Coronary artery (tissue), 2 donors: ENCODE measurements around the gene FNBP1L.

Experiments
- DNase-seq: peaks from one replicate; pipeline ENCODE4 v3.0.0-alpha.2; 2017; ENCODE audit warnings: low spot score
- H3K27ac ChIP-seq, 2 donors: fragments of 200-600 bp; sonication (generic); one replicate each; pipeline ENCODE4 v1.5.1; 2016 to 2019
- H3K4me3 ChIP-seq: fragments of 200-600 bp; sonication (generic); 2 replicates; pipeline ENCODE4 v1.5.1; 2016; ENCODE audit warnings: mild to moderate bottlenecking, moderate library complexity
- CTCF ChIP-seq: fragments of 200-600 bp; sonication (generic); IDR thresholded peaks from one replicate; pipeline ENCODE4 v1.5.1; 2019; ENCODE audit warnings: antibody characterized with exemption

FNBP1L gene

GRCh38 chr1:93419344-93419743, 28.6 kb upstream of the FNBP1L start:
- no peak for DNase-seq
- Histone ChIP-seq H3K27ac (no peak overlapping the region), H3K4me3 (no peak overlapping the region)
- TF ChIP-seq CTCF, result no peak

GRCh38 chr1:93420400-93420799, 27.5 kb upstream of the FNBP1L start:
- no peak for TF ChIP-seq CTCF
- no peak for DNase-seq
- Histone ChIP-seq H3K27ac (no peak overlapping the region), H3K4me3 (no peak overlapping the region)

DNA sequence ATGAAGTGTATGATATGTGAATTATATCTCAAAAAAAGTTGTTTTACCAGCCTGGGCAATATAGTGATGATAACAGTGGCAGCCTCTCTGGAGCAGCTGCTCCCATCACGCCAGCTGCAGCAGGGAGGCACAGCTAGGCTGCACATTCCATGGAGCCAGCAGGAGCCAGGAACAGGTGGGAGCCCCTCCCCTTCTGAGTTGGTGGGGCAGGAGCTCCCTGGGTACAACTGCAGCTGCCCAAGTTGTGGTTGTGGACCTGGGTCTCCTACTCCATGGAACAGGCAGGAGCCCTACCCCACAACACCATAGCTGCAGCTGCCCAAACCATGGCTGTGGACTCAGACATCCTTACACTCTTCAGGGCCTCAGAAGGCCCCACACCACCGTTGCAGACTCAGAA, 21.7 kb upstream of the FNBP1L start:
- DNase-seq, result no peak
- H3K27ac ChIP-seq, result no peak overlapping the region
- no peak overlapping the region for H3K4me3 ChIP-seq
- TF ChIP-seq CTCF, result no peak

GRCh38 chr1:93427656-93428055, 20.3 kb upstream of the FNBP1L start:
- DNase-seq, result no peak
- Histone ChIP-seq H3K4me3 (no peak overlapping the region), H3K27ac (no peak overlapping the region)
- no peak for TF ChIP-seq CTCF

DNA sequence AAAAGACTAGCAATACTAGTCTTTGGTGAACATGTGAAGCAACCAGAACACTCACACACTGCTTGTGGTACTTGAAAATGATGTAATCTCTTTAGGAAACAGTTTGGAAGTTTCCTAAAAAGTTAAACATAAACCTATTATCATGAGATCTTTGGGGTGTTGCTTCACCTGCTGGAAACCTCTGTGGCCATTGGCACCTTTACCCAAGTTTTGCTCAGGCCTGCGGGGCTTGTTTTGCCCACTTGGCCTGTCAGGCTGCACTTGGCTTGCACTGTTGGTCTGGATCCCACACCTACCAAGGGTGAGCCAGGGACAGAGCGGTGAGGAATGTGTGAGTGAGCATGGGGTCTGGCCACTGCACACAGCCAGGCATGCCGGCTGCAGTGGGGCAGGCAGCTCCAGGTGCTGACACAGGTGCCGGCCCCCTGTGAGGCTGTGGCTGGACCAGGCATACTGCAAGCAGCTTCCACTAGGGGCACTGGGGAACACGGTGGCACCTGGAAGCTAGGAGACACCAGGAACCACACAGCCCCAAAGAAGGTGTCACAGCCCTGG, 14.4 kb upstream of the FNBP1L start:
- DNase-seq, result no peak
- TF ChIP-seq CTCF, result no peak
- Histone ChIP-seq H3K4me3 (no peak overlapping the region), H3K27ac (no peak overlapping the region)

DNA sequence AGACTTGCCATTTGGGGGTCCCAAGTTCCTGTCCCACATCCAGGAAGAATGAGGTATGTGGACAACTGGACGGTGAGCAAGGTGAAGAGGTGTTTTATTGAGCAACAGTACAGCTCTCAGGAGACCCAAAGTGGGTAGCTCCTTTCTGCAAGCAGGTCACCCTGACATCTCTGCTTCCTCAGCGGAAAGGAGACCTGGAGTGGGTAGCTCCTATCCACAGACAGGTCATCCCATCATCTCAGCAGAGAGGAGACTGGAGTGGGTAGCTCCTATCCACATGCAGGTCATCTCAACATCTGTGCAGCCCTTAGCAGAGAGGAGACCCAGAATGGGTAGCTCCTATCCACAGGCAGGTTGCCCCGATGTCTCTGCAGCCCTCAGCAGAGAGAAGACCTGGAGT, 13.8 kb upstream of the FNBP1L start:
- no peak overlapping the region for H3K27ac ChIP-seq
- TF ChIP-seq CTCF, result no peak
- no peak for DNase-seq
- H3K4me3 ChIP-seq, result no peak overlapping the region

DNA sequence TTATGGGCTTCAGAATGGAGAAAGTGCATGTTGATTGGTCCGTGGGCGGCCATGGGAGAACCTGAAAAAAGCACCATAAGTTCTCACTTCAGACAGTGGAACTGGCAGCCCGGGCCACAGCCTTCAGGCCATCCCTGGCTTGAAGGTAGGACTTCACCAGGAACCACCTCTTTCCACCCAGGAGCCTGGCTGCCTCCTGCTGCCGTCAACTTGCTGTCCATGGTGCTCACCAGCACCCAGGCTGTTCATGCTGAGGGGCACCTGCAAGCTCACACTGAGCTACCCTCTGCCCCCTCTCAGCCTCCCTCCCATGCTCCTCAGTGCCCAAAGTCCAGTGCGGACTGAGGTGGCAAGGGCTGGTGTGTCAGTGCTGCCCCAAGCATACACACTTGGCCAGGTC, 12.9 kb upstream of the FNBP1L start:
- no peak for DNase-seq
- TF ChIP-seq CTCF, result no peak
- H3K4me3 ChIP-seq, result no peak overlapping the region
- H3K27ac ChIP-seq, result no peak overlapping the region
